HG03457 (cell line): ENCODE data around the gene SLC22A4.

ENCODE experiments used
- ATAC-seq: cut with Tn5 transposase; IDR thresholded peaks from one replicate; pipeline ENCODE4 v1.9.1; 2021; ENCODE audit warnings: moderate number of reproducible peaks; ENCODE audit not compliant: unreplicated experiment

The SLC22A4 gene

DNA sequence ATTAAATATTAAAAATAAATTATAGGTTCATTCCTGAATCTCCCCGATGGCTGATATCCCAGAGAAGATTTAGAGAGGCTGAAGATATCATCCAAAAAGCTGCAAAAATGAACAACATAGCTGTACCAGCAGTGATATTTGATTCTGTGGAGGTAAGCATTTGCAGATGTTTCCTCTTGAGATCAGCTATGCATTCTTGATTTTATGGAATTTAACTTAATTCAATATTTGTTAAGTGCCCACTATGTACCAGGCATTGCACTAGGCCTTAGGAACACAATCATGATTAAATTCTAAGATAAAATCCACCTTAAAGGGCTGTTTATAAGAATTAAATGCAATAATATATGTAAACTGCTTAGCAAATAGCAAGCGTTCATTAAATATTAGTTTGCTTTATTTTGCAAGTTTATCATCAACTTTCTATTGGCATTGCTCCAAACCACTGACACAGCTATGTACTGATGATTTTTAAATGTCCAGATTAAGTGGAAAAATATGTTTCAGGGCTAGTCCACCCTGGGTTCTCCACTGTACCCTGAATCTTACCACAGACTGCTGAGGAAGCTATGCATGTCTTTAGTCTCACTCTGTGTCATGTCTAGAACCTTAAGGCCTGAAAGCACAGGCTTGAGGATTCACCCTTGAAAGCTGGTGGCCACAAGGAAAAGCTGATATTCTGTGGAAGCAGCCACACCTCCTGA is 33.2 kb downstream of the SLC22A4 start:
- ATAC-seq = no peak

DNA sequence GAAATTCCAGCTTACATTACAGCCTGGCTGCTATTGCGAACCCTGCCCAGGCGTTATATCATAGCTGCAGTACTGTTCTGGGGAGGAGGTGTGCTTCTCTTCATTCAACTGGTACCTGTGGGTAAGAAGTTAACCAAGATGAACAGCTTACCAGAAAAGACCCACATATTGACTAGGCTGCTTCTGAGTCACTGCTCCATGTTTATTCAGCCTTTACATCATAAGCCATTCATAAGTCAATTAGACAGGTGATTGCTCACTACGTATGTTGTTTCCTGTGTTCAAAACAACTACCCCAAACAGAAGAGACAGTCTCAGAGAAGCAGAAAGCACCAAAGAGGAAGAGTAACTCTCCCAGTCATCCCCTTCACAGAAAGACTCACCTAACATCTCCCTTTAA is 40.6 kb downstream of the SLC22A4 start:
- no peak for ATAC-seq

DNA sequence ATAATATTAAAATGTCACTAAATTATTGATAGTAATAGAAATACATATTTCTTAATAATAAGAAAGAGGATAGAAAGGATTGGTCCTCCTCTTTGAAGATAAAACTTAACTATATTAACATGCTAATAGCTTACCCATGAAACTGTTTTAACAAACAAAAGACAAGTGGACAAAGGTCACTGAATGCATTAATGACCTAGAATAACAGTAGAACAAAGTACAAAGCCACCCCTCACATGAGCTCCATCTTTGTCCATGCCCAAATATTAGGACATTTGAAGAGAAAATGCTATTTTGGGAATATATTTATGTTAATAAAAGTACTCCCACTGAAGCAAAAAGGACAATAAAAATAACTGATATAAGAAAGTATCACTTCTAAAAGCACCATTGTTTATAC is 41.2 kb downstream of the SLC22A4 start:
- ATAC-seq = no peak

DNA sequence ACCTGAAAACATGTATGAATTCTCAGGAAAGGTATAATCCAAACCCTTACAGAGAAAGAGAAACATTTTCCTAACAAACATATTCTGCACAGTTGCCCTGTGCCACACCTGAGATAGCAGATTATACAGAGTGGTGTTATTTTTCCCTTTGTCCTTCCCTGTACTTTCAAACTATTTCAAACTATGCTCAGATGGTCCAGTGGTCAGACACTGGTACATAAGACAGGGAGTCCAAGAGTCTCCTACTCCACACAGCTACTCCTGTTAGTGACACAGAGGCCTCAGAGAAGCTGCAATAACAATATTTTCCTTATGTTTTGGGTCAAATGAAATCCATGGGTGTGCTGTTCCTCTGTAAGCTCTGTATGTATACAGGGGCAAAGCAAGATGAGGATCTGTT is 45.3 kb downstream of the SLC22A4 start:
- no peak for ATAC-seq

DNA sequence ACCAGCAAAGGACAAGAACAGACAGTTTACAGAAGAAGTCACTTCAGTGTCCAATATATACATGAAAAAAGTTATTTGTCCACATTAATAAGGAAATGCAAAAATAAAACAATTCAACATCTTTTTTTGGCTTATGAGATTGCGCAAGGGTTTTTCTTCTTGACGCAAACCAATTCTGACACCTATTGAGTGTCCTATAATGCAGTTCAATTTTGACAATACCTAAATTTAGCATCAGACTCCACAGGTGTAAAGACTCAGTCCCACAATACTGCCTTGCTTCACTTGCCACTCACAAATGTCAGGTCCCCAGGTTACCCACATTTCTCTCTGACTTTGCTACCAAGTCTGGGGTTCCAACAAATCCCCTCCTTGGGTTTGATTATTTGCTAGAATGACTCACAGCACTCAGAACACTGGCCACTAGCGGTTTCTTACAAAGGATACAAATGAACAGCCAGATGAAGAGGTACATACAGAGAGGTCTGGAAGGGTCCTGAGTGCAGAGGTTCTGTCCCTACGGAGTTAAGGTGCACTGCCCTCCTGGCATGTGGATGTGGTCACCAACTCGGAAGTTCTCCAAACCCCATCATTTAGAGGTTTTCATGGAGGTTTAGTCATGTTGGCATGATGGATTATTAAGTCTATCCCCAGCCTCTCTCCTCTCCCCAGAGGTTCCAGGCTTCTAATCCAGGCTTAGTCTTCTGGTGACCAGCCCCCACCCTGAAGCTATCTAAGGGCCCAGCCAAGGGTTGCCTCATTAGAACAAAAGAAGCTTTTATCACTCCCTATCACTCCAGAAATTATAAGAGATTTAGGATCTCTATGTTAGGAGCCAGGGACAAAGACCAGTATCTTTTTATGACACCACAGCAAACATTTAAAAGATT is 48.3 kb downstream of the SLC22A4 start:
- ATAC-seq = no peak

DNA sequence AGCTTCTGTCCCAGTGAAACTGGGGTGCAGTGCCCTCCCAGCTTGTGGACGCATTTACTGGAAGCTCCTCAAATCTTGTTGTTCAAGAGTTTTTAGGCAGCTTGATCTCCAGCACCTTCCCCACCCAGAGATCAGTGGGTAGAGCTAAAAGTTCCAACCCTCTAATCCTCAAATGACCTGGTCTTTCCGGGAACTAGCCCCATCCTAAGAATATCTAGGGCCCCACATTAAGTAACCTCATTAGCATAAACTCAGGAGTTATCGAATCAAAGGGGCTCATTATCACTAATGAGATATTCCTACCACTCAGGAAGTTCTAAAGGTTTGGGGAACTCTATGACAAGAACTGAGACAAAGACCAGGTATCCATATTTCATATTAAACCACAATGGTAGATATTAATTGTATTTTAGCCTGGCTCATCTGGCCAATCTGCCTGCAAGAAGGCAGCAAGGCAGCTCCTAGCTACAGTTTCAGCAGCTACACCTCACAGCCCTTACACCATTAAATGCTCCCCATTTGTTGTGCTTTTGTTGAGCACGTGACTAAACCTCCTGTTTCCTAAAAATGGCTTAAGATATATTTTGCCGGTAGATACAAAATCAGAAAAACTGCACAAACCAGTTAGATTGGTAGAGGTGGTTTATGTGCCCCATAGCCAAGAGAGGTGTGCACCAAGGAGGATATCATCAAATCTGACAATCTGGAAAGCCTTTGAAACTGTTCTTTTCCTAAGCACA is 50.8 kb downstream of the SLC22A4 start:
- no peak for ATAC-seq

DNA sequence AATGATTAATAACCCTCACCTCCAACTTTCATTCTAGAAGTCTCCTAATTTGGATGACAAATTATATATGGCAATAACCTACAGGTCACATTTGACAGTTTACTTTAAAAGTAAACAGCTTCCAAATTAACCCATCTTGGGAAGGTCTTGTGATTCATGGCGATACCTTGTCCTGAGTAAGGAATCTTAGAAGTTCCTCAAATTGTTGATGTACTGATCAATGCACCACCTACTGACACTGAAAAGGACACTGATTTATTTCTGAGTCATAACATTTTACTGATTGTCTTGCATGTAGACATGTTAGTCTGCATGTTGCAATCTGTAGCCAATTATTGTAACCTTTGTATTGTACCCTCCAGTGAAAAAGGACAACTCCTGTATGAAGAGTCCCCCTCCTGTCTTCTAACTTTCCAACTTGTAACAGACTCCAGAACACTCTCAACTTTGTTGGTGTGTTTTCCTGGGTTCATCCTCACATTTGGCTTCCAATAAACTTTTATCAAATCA is 59.3 kb downstream of the SLC22A4 start:
- ATAC-seq = no peak

DNA sequence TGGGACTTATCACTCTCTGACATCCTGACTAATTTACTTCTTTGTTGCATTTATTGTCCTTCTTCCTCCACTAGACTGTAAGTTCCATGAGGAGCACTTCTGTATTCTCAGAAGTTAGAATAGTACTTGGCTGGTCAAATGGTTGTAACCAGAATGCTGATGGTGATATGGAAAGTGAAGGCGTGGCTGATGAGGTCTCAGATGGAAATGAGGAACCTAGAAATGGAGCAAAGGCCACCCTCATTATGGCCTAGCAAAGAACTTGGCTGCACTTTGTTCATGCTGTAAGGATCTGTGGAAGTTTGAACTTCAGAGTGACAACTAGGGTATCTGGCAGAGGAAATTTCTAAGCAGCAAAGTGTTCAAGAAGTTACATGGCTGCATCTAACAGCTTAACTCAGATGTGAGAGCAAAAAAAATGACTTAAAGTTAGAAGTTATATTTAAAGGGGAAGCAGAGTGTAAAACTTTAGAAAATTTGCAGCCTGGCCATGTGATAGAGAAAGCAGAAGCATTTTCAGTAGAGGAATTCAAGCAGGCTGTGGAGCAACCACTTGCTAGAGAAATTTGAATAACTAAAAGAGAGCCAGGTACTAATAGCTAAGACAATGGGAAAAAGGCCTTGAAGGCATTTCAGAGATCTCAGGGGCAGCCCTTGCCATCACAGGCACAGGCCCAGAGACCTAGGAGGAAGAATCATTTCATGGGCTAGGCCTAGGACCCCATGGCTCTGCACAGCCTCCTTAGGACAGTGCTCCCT is 60.4 kb downstream of the SLC22A4 start:
- no peak for ATAC-seq

DNA sequence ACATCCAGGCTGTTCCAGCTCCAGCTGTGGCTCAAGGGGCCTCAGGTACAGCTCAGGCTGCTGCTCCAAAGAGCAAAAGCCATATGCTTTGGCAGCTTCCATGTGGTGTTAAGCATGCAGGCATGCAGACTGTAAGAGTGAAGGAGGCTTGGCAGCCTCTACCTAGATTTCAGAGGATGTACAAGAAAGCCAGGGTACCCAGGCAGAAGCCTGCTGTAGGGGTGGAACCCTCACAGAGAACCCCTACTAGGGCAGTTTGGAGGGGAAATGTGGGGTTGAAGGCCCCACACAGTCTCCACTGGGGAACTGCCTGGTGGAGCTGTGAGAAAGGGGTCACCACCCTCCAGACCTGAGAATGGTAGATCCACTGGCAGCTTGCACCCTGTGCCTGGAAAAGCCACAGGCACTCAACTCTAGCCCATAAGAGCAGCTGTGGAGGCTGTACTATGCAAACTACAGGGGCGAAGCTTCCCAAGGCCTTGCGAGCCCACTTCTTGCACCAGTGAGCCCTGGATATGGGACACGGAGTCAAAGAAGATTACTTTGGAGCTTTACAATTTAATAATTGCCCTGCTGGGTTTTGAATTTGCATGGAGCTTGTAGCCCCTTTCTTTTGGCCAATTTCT is 61.1 kb downstream of the SLC22A4 start:
- ATAC-seq = no peak

DNA sequence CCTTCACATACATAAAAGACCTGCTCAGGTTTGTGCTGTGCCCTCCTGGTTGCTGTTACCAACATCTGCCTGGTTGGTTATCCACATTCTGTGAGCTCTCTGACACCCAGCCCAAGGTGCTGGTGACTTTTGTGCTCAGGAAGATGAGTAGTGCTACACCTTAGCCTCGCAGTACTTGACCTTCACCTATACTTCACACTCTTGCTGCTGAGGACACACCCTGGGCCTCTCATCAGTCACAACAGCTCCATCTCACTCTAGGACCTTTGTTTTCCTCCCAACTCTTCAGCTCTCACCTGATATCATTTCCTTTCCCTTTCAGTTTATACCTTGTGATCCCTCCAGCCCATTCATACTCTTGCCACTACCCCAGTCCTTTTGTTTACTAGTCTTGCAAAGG is 64.6 kb downstream of the SLC22A4 start:
- ATAC-seq = no peak

DNA sequence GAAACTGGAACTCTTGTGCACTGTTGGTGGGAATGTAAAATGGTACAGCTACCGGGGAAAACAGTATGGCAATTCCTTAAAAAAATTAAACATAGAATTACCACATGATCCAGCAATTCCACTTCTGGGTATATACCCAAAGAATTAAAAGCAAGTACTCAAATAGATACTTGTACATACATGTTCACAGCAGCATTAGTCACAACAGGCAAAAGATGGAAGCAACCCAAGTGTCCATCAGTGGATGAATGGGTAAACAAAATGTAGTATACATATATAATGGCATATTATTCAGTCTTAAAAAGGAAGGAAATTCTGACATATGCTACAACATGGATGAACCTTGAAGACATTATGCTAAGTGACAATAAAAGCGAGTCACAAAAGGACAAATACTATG is 67.9 kb downstream of the SLC22A4 start:
- no peak for ATAC-seq

DNA sequence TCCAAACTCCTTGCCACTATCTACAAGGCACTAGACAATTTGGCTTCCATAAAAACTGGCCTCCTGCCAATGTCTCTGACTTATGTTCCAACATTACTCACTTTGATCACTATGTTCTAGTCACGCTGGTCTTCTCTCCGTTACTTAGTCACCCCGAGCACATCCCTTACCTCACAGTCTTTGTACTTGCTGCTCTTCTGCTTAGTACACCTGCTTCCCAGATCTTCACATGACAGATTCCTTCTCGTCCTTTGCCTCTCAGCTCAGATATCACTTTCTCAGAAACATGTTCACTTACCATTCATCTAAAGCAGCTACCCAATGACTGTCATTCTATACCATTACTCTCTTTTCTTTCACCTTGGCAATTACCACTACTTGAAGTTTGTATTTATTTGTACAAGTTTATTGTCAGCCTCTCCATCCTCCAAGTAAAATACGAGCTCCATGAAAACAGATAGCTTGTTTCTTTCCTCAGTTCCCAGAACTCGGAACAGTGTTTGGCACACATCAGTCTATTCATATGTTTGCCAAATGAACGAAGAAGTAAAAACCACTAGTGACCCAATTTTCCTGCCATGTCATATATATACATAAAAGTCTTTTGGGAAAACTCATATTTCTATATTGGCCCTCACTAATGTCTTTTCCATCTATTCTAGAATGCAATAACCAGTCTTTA is 69.4 kb downstream of the SLC22A4 start:
- ATAC-seq = no peak

DNA sequence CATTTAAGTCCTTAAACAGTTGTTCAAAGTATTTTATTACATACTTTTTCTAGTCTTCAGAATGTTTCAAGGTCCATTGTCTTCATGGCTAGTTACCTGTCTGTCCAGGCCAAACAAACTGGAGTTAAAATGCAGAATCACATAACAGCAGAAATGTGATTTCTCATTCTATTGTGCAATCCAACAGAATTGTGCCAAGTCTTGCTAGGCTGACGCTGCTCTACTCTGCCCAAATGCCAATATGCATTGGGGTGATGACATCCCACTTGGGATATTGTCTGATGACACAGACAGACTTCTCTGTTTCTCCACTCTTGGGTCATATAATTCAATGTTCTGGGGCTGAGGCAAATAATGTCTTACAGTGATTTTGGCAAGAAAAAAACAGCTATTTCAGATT is 70.1 kb downstream of the SLC22A4 start:
- no peak for ATAC-seq

DNA sequence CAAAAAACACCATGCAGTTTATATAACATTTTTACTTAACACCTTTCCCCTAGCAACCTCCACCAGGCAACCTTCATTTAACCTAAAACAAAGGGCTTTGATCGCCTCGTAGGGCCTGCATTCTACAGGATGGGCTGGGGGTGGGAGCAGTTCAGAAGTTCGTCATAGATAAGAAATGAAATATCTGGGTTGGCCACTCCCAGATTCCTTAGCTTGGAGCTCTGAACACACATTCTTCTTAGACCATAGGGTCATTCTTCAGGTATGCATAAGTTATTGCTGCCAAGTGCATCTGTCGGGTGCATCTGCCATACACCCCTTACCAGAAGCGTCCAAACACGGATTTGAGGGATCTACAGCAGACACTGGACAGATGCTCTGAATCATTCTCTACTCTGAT is 71.0 kb downstream of the SLC22A4 start:
- ATAC-seq = no peak

DNA sequence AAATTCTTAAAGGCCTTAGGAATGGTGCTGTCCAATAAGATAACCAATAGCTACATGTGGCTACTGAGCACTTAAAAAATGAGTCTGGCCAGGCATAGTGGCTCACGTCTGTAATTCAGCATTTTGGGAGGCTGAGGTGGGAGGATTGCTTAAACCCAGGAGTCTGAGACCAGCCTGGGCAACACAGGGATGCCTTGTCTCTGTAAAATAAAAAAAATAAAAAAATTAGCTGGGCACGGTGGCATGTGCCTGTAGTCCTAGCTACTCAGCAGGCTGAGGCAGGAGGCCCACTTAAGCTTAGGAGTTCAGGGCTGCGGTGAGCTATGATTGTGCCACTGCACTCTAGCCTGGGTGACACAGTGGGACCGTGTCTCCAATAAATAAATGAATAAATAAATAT is 74.0 kb downstream of the SLC22A4 start:
- ATAC-seq = no peak

DNA sequence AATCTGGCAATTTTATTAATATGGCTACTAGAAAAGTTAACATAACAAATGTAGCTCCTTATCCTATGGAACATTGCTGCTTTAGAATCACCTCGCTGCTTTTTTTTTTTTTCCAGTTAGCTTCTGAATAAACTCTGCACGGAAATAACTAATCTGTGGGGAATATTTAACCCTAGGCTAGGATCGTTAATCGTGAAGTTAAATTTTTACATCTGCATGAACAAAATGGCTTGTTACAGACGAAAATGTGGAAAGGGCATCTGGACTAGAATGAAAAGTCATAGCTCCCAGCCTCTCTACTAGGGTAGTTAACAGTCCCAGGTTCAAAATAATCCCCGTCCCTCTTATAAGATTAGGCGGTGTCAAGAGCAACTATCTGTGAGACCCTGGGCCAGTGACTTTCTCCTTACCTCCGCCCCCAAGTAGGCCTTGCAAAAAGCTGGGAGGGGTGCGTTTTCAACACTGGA is 74.8 kb downstream of the SLC22A4 start:
- ATAC-seq = no peak

DNA sequence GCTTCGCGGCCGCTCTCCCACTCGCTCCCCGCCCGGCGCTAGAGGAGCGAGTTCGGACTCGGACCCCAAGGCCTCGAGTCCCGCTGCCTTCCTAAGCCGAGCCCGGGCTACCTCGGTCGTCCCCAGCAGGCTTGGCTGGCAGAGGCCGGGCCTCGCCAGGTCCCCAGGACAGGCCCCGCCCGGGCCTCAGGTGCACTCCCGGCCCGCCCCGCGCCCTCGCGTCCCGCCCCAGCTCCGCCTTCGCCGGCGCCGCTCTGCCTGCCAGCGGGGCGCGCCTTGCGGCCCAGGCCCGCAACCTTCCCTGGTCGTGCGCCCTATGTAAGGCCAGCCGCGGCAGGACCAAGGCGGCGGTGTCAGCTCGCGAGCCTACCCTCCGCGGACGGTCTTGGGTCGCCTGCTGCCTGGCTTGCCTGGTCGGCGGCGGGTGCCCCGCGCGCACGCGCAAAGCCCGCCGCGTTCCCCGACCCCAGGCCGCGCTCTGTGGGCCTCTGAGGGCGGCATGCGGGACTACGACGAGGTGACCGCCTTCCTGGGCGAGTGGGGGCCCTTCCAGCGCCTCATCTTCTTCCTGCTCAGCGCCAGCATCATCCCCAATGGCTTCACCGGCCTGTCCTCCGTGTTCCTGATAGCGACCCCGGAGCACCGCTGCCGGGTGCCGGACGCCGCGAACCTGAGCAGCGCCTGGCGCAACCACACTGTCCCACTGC is 75.4 kb downstream of the SLC22A4 start, which contains the start of gene SLC22A5:
Gene SLC22A5, plus strand, starts transcription at position 237 of the 707 bp plus-strand sequence. Its CDS starts 263 bp downstream, at position 500.
- peak; percentile 69 for ATAC-seq

DNA sequence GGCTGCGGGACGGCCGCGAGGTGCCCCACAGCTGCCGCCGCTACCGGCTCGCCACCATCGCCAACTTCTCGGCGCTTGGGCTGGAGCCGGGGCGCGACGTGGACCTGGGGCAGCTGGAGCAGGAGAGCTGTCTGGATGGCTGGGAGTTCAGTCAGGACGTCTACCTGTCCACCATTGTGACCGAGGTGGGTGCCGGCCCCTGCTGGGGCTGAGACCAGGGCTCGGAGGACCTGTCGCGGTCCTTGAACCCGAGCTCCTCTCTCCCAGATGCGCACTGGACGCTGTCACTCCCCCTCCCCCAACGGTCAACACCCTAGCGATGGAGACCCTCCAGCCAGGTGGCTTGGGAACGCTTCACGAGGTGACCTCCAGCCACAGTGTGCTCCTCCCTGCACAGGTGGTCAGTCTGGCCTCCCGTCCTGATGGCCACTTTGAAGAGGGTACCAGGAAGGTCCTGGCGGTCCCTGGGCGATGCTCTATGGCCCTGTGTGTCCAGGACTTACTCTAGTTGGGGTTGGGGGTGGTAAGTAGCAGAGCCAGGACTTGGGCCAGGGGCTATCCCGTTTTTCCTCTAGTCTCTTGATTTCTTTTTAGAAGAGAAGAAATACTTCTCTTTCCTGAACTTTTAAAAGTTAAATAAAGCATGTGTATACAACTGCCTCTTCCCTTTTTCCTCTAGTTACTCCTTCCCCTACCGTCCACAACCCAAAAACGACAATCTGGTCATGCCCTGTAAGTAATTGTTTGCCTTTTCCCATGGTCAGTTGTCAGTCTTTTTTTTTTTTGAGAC is 76.2 kb downstream of the SLC22A4 start:
- no peak for ATAC-seq
